GM21423 (cell line): ENCODE results near the gene ITIH5.

Experiments
- ATAC-seq: cut with Tn5 transposase; IDR thresholded peaks from one replicate; pipeline ENCODE4 v1.9.1; 2021; ENCODE audit warnings: mild to moderate bottlenecking, moderate library complexity; ENCODE audit not compliant: unreplicated experiment

The ITIH5 gene

DNA sequence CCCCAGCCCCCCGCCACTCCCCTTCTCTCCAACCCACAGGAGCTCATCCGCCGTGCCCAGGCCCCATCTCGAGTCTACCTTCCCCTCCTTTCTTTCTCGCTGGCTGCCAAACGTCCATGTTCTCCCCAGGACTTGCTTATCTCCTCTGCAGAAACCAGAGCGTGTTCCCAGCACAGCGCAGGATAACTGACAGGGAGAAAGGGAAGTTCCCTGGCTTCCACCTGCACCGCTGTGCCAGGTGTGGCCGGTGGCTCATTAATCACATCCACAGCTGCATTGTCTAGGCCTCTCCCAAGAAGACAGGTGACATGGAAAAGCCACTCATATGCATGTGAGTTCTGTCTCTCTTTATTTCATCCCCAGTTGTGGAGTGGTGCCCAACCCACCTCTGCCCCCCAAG, 113.2 kb downstream of the ITIH5 start:
- no peak for ATAC-seq

DNA sequence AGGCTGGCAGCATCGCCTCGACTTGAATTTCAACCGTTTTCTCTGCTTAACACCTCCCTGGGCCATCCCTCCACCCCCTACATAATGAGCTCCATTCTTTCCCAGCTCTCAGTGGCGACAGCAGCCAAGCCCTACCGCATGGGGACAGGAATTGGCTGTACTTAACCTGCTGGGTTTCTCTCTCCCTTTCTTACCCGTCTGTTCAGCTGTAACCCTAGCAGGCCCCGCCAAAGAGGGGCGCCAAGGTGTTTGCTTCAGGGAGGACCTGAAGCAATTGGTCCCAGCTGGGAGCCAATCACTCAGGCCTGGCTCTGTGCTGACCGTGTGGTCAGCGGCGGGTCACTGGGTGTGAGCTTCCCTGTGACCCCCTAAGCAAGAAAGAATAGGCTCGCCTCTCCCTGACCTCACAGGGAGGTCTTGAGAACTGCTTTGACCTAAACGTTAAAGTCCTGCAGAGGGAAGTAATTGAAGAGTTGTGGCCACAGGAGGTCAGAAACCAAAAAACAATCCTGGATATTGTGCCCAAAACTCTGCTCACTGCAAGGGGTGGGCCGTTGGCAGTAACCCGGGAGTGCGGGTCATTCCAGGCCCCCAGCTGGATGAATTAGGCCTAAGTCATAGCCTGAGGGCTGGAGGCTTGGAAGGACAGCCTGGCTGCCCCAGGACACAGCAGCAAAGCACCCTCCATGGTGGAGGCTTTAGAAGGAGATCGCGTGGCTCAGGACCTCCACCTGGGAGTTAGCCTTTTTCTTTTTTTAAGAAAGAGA, 114.6 kb downstream of the ITIH5 start:
- ATAC-seq, result no peak

- ATAC-seq, result no peak
Observed at GRCh38 chr10:7551289-7551688, 115.5 kb downstream of the ITIH5 start.

GRCh38 chr10:7550013-7550412, 116.8 kb downstream of the ITIH5 start:
- ATAC-seq, result no peak

DNA sequence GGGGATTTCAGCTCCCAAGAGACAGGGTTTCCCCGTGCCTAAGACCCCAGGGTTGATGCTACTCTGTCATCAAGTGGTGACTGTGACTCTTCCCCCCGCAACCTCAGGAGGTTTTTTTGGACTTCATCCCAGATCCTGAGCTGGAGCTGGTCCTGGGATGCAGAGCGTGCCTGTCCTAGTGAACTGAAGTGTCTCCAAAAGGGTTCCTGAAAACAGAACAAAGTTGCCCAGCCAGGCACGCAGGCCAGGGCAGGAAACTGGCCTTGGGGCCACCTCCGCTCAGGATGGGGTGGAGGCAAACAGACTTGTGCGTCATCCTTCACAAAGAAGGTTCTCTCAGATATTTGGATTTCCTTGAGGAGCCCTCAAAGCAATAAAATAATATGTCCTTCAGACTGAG, 118.9 kb downstream of the ITIH5 start:
- no peak for ATAC-seq

DNA sequence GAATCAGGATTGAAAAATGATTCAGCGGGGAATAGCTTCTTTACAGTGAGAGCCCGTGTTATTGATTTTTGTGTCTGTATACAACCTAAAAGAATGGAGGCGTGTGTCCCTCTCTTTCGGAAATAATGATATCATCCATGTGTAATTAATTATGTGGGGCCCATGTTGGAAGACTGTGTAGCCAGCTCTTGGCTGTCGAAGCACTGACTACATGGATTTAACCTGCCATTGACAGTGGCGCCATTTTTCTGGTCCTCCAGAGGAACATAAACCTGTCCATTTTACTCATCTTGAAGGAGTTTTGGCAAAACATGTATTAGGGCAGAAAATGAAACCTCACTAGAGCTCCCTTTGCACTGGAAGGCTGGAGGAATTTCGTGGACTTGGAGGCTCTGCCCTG, 119.6 kb downstream of the ITIH5 start:
- ATAC-seq, result no peak

GRCh38 chr10:7546385-7546967, 120.3 kb downstream of the ITIH5 start:
- no peak for ATAC-seq

DNA sequence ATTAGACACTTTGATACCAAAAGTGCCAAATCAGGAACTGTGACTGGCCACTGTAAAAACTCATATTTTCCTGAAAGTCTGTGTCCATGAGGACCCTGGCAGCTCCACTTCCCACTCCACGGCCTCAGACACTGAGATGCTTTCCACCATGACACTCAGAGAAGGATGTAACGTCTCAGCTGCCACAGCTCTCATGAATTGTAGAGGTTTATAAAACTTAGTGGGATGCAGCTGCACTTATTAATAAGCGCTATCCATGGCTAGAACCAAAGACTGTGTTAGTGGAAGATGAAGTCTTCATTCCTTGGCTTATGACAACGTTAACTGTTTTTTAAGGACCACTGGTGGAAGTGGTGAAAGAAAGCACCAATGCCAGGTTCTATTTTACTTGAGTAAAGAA, 121.0 kb downstream of the ITIH5 start:
- no peak for ATAC-seq

DNA sequence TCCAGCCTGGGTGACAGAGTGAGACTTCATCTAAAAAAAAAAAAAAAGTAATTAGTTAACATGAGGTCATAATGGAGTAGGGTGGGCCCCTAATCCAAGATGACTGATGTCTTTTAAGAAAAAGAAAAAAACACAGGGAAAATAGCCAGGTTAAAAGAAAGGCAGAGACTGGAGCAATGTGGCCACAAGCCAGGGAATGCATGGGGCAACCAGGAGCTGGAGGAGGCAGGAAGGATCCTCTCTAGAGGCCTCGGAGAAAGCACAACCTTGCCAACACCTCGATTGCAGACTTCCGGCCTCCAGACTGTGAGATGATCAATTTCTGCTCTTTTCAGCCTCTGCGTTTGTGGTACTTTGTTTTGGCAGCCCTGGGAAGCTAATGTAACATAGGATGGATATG, 121.5 kb downstream of the ITIH5 start:
- no peak for ATAC-seq

GRCh38 chr10:7544203-7544602, 122.6 kb downstream of the ITIH5 start:
- ATAC-seq, result no peak

DNA sequence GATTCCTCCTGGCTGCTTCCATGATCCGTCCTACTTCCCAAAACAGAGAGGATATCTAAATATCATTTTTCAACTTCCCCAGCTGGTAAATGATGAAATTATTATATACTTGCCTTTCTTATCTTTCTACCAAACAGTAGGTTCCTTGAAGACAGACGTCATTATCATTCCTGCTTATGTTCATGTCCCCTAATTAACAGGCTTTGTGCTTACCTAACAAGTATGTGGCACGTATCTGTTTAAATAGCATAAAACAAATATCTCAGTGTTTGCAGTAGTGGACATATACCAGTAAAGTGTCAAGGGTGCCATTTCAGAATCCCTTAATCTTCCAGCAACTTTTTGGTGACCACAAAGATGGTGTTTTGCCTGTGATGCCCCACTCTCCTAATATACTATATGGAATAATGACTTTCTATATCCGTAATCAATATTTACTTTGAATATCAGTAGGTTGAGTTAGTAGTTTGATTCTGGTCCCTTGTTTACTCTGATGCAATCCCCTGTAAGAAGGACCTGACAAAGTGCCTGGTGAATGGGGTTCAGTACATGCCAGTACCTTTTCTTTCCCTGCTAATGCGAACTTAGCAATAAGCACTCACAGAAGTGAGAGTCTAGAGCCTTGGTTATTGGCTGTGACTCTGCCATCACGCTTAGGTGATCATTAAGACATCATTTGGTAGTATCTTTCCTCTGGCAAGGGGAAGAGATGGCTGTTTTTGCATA, 124.4 kb downstream of the ITIH5 start:
- no peak for ATAC-seq

DNA sequence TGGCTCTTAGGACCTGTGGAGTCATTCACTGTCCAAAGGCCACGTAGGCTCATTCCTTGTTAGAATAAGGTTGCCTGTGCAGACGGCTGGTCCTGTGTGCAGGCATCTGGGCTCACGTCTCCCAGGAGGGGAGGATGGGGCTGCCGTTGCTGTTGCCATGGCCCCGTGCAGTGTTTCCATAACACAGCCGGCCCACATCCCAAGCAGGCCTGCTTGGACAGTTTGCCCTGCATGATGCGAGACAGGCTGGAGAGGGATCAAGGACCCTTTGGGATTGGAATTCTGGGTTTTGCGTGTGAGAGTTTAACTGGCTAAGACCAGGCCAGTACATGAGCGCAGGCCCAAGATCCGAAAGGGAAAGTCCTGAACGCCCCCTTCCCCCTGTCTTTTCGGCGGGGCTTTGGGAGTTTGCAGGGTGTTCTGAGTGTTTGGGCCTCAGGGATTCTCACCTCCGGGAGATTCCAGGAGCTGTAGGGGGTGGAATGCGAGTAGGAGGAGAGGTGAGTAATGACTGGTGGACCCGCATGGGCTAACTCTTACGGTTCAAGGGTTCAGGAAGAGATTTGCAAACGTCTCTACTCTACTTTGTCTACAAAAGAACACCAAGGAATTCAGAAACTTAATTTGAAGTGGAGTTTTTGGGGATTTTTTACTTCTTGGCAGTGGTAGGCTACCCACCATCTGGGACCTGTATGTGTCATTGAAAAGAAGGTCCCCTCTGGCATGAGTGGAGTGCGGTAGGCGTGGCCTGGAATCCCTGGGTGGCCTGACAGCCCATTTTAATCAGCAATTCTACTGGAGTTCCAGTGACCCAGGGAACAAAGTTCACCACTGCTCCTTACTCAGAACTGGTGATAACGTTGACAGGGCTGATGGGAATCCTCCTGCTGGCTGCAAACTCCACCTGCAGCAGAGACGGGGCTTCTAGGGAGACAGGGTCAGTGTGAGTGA, 125.4 kb downstream of the ITIH5 start:
- ATAC-seq, result no peak

DNA sequence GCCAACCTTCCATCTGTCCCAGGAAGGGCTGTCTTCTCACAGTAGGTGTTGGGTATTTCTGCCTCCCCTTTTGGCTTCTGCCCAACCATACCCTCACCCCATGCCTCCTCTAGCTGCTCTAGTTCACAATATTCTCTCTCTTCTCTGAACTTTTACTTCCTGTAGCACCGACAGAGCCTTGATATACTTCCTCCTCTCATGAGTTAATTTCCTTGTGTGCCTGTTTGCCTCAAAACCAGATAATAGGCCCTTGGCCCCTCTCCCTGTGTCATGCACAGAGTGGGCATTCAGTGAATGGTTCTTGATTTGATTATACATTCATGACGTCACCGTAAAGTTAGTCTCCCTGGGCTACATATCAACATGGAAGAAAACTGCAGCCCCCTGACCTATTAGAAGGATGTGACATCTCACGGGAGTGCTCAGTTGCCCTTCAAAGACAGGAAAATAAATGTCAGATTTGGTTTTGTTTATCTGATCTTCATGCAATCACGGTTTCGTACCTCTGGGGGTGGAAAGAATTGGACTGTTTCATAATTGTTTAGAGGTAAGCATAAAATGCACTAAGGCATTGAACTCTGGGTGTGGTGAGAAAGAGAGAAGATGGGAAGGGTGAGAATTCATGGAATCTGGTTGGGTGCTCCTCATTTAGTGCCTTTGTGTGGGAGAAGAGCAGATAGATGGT, 127.7 kb downstream of the ITIH5 start:
- no peak for ATAC-seq

DNA sequence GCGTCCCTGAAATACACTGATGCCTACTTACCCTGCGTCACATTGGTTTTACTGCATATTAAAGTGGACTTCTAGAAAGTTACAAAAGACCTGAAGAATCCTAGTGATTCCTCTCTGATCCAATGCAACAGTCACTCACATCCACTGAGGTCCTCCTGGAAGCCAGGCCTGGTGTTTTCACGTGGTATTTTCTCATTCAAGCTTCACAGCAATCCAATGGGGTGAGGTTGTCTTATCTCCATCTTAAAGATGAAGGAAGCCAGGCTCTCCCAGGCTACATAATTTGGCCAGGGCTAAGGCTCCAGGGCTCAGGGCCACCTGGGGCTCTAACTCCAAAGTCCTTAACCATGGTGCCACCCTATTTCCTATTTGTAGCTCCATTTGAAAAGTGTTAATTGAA, 129.6 kb downstream of the ITIH5 start:
- ATAC-seq, result no peak

GRCh38 chr10:7534480-7534852, 132.3 kb downstream of the ITIH5 start:
- peak; percentile 79 for ATAC-seq

DNA sequence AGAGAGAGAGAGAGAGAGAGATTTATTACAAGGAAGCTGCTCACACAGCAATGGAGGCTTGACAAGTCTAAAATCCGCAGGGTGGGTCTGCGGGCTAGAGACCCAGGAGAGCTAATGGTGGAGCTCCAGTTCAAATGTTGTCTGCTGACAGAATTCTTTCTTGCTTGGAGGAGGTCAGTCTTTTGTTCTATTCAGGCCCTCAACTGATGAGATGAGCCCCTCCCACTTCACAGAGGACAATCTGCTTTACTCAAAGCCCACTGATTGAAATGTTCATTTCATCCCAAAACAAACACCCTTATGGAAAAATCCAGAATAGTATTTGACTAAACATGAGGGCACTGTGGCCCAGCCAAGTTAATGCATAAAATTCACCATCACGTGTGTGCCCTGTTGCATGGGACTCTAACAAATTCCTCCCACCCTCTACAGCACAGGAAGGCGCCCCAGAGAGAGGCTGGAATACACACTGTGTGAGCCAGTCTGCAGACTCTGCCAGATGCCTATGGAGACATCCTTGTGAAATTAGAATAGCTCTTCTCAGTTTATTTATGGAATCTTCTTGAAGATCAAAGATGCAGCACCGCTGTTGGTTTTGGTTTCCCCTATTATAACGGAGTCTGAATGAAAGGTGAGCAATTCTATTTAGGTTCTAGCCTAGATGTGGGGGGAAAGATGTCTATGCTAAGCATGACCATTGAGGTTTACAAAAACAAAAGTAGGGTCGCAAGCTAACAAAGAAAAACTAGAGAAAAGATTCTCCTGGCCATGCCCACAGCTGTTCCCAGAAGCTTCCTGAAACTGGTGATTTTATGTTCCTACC, 132.9 kb downstream of the ITIH5 start:
- no peak for ATAC-seq

- ATAC-seq, result no peak
Observed at GRCh38 chr10:7532723-7533498, 133.9 kb downstream of the ITIH5 start.

GRCh38 chr10:7529638-7530037, 137.1 kb downstream of the ITIH5 start:
- no peak for ATAC-seq

GRCh38 chr10:7527468-7527867, 139.3 kb downstream of the ITIH5 start:
- ATAC-seq, result no peak
